ENCODE results near the gene SIGLEC10. TPM values are rescaled to one million over a fixed set of nuclear protein-coding genes. Genes with fewer than 3 reads are reported as not detected.
A peak's percentile ranks its signal among the peaks of the same experiment; 100 is the strongest.

Gene SIGLEC10
- total and polyA plus RNA-seq, 9 of the 15 experiments (the other 6 are each of a cell fraction or from before 2014, with no cell fraction given) = 0.10 to 1.8 (median 0.82) TPM

DNA sequence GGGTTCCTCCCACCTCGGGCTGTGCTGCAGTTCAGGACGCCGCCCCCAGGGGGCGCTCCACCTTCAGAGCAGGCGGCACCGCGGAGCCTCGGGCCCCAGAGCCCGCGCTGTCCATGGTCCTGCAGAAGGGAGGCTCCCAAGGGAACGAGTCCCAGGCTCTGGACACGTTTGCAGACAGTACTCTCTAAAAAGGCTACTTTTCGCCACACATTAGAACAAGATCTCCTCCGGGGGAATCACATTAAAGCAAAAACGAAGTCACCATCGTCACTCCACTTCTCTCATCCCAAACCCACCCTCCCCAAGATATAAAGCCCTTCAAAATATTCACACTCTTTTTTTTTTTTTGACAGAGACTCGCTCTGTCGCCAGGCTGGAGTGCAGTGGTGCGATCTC, 4.6 kb upstream of the SIGLEC10 start:
- no TSS peak for BruUV-seq (replicated peaks)
- Histone ChIP-seq H2AFZ (ENCODE audit: low read depth, low read length) (no peak overlapping the region; the same call in 1 of the 2 replicates), H3K27ac (ENCODE audit: extremely low read depth, low read depth, low read length) (no peak overlapping the region), H4K20me1 (replicated peaks; ENCODE audit: control insufficient read depth, insufficient read depth, low read length) (no peaks in the 10 kb centered on the region), H3K9me1 (ENCODE audit: control insufficient read depth, insufficient read depth, low read length) (no peaks in the 10 kb centered on the region), H3K4me2 (ENCODE audit: insufficient read depth, low read length) (0 out of 2 replicates have a peak overlapping the region, but pooled peaks have one; percentile 43), H3K4me3 (no peak overlapping the region), H3K36me3 (ENCODE audit: control insufficient read depth, insufficient read depth, low read length) (no peaks in the 10 kb centered on the region), H3K27me3 (ENCODE audit: control insufficient read depth in 2 of 2, insufficient read depth in 2 of 2, low read length in 2 of 2) (no peaks in the 10 kb centered on the region), H3K9ac (ENCODE audit: insufficient read depth in 1 of 2, low read depth in 2 of 2, low read length in 2 of 2) (peak overlapping the region in 1 of 2 experiments; percentile 47; a peak in 1 of 4 replicates), H3K4me1 (replicated peaks in 1 of 2; ENCODE audit: control insufficient read depth in 2 of 2, insufficient read depth in 2 of 2, low read length in 2 of 2) (peaks cover 3 to 23% of the 10 kb centered on the region in 2 experiments), H3K9me3 (replicated peaks; ENCODE audit: control insufficient read depth, insufficient read depth, low read depth, low read length) (no peaks in the 10 kb centered on the region), H3K79me2 (ENCODE audit: control insufficient read depth, insufficient read depth, low read length) (no peaks in the 10 kb centered on the region)
- DNase-seq (ENCODE audit: extremely low read depth in 1 of 4, low spot score in 3 of 4) = peak; percentile 90 to 95 (median 94)
- in situ Hi-C loops (cut with MboI) (loop anchor here (5.0 to 10.0 kb wide), 2 partner anchors 235 to 363 kb away; no protein-coding TSS in a partner anchor), intact Hi-C loops (cut with micrococcal nuclease) (loop anchor here (1.0 to 10.0 kb wide), 3 partner anchors 51 to 363 kb away; no protein-coding TSS in a partner anchor)
- 0% methylated on average over 14 of the region's 19 CpGs for WGBS (ENCODE audit: insufficient coverage, low coverage, missing lambda C conversion rate)
- ChIA-PET POLR2A (interaction anchor here (1.0 to 1.6 kb wide), 2 partner anchors 126 to 388 kb away, joined by 3 to 4 read pairs; no protein-coding TSS in a partner anchor), CTCF (ENCODE audit: low intra/inter-chr PET ratio) (interaction anchor here (0.6 to 2.1 kb wide), 5 partner anchors 186 to 387 kb away, joined by 3 to 30 read pairs (median 3); no protein-coding TSS in a partner anchor)
- ATAC-seq = peak; percentile 95
- FAIRE-seq = peak; percentile 86
- TF ChIP-seq NFE2L1 (tag; IDR thresholded peaks at IDR 0.05; ENCODE audit: borderline replicate concordance, low read depth) (no peak), COPS2 (conservative IDR thresholded peaks at IDR 0.05) (no peak), SREBF2 (CRISPR knock-in tag; IDR thresholded peaks at IDR 0.05) (peak; percentile 68; the same call in 1 of the 2 replicates), PRMT5 (CRISPR knock-in tag; IDR thresholded peaks at IDR 0.05) (peak; percentile 97), HMGN3 (IDR thresholded peaks at IDR 0.05; ENCODE audit: borderline replicate concordance, extremely low read depth, insufficient read length, low read depth, low read length) (no peak), TOE1 (IDR thresholded peaks at IDR 0.05; ENCODE audit: borderline replicate concordance) (no peak; the same call in 1 of the 2 replicates), TOE1 (CRISPR knock-in tag; IDR thresholded peaks at IDR 0.05; ENCODE audit: borderline replicate concordance, low read depth) (0 out of 2 replicates have a peak, but pooled peaks have one; percentile 84), SMC3 (conservative IDR thresholded peaks at IDR 0.05; ENCODE audit: insufficient read depth, low read depth, low read length) (peak; percentile 99), ZNF217 (CRISPR knock-in tag; IDR thresholded peaks at IDR 0.05) (peak; percentile 93)
- TF ChIP-seq, protein P1, sequence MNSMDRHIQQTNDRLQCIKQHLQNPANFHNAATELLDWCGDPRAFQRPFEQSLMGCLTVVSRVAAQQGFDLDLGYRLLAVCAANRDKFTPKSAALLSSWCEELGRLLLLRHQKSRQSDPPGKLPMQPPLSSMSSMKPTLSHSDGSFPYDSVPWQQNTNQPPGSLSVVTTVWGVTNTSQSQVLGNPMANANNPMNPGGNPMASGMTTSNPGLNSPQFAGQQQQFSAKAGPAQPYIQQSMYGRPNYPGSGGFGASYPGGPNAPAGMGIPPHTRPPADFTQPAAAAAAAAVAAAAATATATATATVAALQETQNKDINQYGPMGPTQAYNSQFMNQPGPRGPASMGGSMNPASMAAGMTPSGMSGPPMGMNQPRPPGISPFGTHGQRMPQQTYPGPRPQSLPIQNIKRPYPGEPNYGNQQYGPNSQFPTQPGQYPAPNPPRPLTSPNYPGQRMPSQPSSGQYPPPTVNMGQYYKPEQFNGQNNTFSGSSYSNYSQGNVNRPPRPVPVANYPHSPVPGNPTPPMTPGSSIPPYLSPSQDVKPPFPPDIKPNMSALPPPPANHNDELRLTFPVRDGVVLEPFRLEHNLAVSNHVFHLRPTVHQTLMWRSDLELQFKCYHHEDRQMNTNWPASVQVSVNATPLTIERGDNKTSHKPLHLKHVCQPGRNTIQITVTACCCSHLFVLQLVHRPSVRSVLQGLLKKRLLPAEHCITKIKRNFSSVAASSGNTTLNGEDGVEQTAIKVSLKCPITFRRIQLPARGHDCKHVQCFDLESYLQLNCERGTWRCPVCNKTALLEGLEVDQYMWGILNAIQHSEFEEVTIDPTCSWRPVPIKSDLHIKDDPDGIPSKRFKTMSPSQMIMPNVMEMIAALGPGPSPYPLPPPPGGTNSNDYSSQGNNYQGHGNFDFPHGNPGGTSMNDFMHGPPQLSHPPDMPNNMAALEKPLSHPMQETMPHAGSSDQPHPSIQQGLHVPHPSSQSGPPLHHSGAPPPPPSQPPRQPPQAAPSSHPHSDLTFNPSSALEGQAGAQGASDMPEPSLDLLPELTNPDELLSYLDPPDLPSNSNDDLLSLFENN (IDR thresholded peaks at IDR 0.05; ENCODE audit: low read depth in 2 of 2, low read length in 2 of 2) = 0 out of 4 replicates have a peak, but pooled peaks of 1 of the 2 experiments have one; percentile 43
- TF ChIP-seq, protein P2, sequence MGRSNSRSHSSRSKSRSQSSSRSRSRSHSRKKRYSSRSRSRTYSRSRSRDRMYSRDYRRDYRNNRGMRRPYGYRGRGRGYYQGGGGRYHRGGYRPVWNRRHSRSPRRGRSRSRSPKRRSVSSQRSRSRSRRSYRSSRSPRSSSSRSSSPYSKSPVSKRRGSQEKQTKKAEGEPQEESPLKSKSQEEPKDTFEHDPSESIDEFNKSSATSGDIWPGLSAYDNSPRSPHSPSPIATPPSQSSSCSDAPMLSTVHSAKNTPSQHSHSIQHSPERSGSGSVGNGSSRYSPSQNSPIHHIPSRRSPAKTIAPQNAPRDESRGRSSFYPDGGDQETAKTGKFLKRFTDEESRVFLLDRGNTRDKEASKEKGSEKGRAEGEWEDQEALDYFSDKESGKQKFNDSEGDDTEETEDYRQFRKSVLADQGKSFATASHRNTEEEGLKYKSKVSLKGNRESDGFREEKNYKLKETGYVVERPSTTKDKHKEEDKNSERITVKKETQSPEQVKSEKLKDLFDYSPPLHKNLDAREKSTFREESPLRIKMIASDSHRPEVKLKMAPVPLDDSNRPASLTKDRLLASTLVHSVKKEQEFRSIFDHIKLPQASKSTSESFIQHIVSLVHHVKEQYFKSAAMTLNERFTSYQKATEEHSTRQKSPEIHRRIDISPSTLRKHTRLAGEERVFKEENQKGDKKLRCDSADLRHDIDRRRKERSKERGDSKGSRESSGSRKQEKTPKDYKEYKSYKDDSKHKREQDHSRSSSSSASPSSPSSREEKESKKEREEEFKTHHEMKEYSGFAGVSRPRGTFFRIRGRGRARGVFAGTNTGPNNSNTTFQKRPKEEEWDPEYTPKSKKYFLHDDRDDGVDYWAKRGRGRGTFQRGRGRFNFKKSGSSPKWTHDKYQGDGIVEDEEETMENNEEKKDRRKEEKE (IDR thresholded peaks at IDR 0.05; ENCODE audit: borderline replicate concordance in 1 of 2, control insufficient read depth in 1 of 2, low read depth in 2 of 2, low read length in 1 of 2) = no peak

All from K562 (cell line).